HEK293 (cell line): Measurements from ENCODE around the gene TBC1D13.
A peak's percentile ranks its signal among the peaks of the same experiment; 100 is the strongest.

ENCODE experiments used
- EGR2 ChIP-seq: fragments of 450-650 bp; formaldehyde crosslinking; IDR thresholded peaks from 2 replicates; pipeline ENCODE4 v1.5.1; 2016; ENCODE audit warnings: low read depth, missing biosample characterization, missing genetic modification characterization
- KLF10 ChIP-seq: fragments of 450-650 bp; IDR thresholded peaks from 2 replicates; pipeline ENCODE4 v1.5.1; 2018; ENCODE audit warnings: missing biosample characterization, mild to moderate bottlenecking, missing genetic modification characterization
- KLF16 ChIP-seq: fragments of 450-650 bp; formaldehyde crosslinking; IDR thresholded peaks from 2 replicates; pipeline ENCODE4 v1.5.1; 2017; ENCODE audit warnings: missing biosample characterization, missing genetic modification characterization
- KLF7 ChIP-seq: fragments of 450-650 bp; formaldehyde crosslinking; IDR thresholded peaks from 2 replicates; pipeline ENCODE4 v1.5.1; 2016; ENCODE audit warnings: missing biosample characterization, missing genetic modification characterization, borderline replicate concordance
- MZF1 ChIP-seq: fragments of 450-650 bp; formaldehyde crosslinking; IDR thresholded peaks from 2 replicates; pipeline ENCODE4 v1.5.1; 2017; ENCODE audit warnings: missing biosample characterization, missing genetic modification characterization, borderline replicate concordance
- OVOL3 ChIP-seq: fragments of 450-650 bp; formaldehyde crosslinking; IDR thresholded peaks from 2 replicates; pipeline ENCODE4 v1.5.1; 2016; ENCODE audit warnings: missing biosample characterization, missing genetic modification characterization
- PRDM1 ChIP-seq: fragments of 450-650 bp; formaldehyde crosslinking; IDR thresholded peaks from 2 replicates; pipeline ENCODE4; 2016; ENCODE audit warnings: missing biosample characterization, missing genetic modification characterization
- SP7 ChIP-seq: fragments of 450-650 bp; formaldehyde crosslinking; IDR thresholded peaks from 2 replicates; pipeline ENCODE4 v1.5.1; 2016; ENCODE audit warnings: missing biosample characterization, missing genetic modification characterization
- YY1 ChIP-seq: fragments of 450-650 bp; formaldehyde crosslinking; IDR thresholded peaks from 2 replicates; pipeline ENCODE4 v1.5.1; 2018; ENCODE audit warnings: missing biosample characterization, missing genetic modification characterization
- ZBTB7A ChIP-seq: fragments of 450-650 bp; formaldehyde crosslinking; IDR thresholded peaks from 2 replicates; pipeline ENCODE4 v1.5.1; 2016; ENCODE audit warnings: low read depth, missing biosample characterization, missing genetic modification characterization
- ZBTB8A ChIP-seq: fragments of 450-650 bp; formaldehyde crosslinking; IDR thresholded peaks from 2 replicates; pipeline ENCODE4 v1.5.1; 2016; ENCODE audit warnings: missing biosample characterization, missing genetic modification characterization
- ZFP41 ChIP-seq: fragments of 450-650 bp; formaldehyde crosslinking; IDR thresholded peaks from 2 replicates; pipeline ENCODE4 v1.5.1; 2016; ENCODE audit warnings: missing biosample characterization, missing genetic modification characterization, borderline replicate concordance
- ZNF132 ChIP-seq: fragments of 450-650 bp; formaldehyde crosslinking; IDR thresholded peaks from 2 replicates; pipeline ENCODE4 v1.5.1; 2017; ENCODE audit warnings: missing biosample characterization, missing genetic modification characterization, borderline replicate concordance
- ZNF133 ChIP-seq: fragments of 450-650 bp; formaldehyde crosslinking; IDR thresholded peaks from 2 replicates; pipeline ENCODE4 v1.5.1; 2016; ENCODE audit warnings: missing biosample characterization, missing genetic modification characterization
- ZNF157 ChIP-seq: fragments of 450-650 bp; formaldehyde crosslinking; IDR thresholded peaks from 2 replicates; pipeline ENCODE4 v1.5.1; 2016; ENCODE audit warnings: missing biosample characterization, missing genetic modification characterization
- ZNF2 ChIP-seq: fragments of 450-650 bp; formaldehyde crosslinking; IDR thresholded peaks from 2 replicates; pipeline ENCODE4 v1.5.1; 2016; ENCODE audit warnings: missing biosample characterization, missing genetic modification characterization
- ZNF202 ChIP-seq: fragments of 450-650 bp; formaldehyde crosslinking; IDR thresholded peaks from 2 replicates; pipeline ENCODE4 v1.5.1; 2016; ENCODE audit warnings: missing biosample characterization, missing genetic modification characterization, borderline replicate concordance
- ZNF211 ChIP-seq: fragments of 450-650 bp; formaldehyde crosslinking; IDR thresholded peaks from 2 replicates; pipeline ENCODE4 v1.5.1; 2016; ENCODE audit warnings: low read depth, missing biosample characterization, missing genetic modification characterization
- ZNF37A ChIP-seq: fragments of 450-650 bp; IDR thresholded peaks from 2 replicates; pipeline ENCODE4 v1.5.1; 2018; ENCODE audit warnings: missing biosample characterization, missing genetic modification characterization
- ZNF394 ChIP-seq: fragments of 450-650 bp; formaldehyde crosslinking; IDR thresholded peaks from 2 replicates; pipeline ENCODE4 v1.5.1; 2016; ENCODE audit warnings: missing biosample characterization, missing genetic modification characterization, mild to moderate bottlenecking, moderate library complexity, borderline replicate concordance
- ZNF510 ChIP-seq: fragments of 450-650 bp; formaldehyde crosslinking; IDR thresholded peaks from 2 replicates; pipeline ENCODE4 v1.5.1; 2018; ENCODE audit warnings: mild to moderate bottlenecking, missing genetic modification characterization, missing biosample characterization; ENCODE audit not compliant: insufficient replicate concordance
- ZNF514 ChIP-seq: fragments of 450-650 bp; formaldehyde crosslinking; IDR thresholded peaks from 2 replicates; pipeline ENCODE4 v1.5.1; 2016; ENCODE audit warnings: missing biosample characterization, missing genetic modification characterization
- ZNF529 ChIP-seq: fragments of 450-650 bp; formaldehyde crosslinking; IDR thresholded peaks from 2 replicates; pipeline ENCODE4 v1.5.1; 2017; ENCODE audit warnings: missing genetic modification characterization, missing biosample characterization; ENCODE audit not compliant: insufficient replicate concordance
- ZNF530 ChIP-seq: fragments of 450-650 bp; formaldehyde crosslinking; IDR thresholded peaks from 2 replicates; pipeline ENCODE4 v1.5.1; 2016; ENCODE audit warnings: low read depth, missing biosample characterization, missing genetic modification characterization
- ZNF600 ChIP-seq: fragments of 450-650 bp; formaldehyde crosslinking; IDR thresholded peaks from 2 replicates; pipeline ENCODE4 v1.5.1; 2016; ENCODE audit warnings: missing biosample characterization, missing genetic modification characterization
- ZNF610 ChIP-seq: fragments of 450-650 bp; formaldehyde crosslinking; IDR thresholded peaks from 2 replicates; pipeline ENCODE4 v1.5.1; 2016; ENCODE audit warnings: missing biosample characterization, missing genetic modification characterization, borderline replicate concordance
- ZNF624 ChIP-seq: fragments of 450-650 bp; formaldehyde crosslinking; IDR thresholded peaks from 2 replicates; pipeline ENCODE4 v1.5.1; 2017; ENCODE audit warnings: missing biosample characterization, missing genetic modification characterization
- ZNF629 ChIP-seq: fragments of 450-650 bp; formaldehyde crosslinking; IDR thresholded peaks from 2 replicates; pipeline ENCODE4 v1.5.1; 2017; ENCODE audit warnings: missing biosample characterization, missing genetic modification characterization
- ZNF677 ChIP-seq: fragments of 450-650 bp; IDR thresholded peaks from 2 replicates; pipeline ENCODE4 v1.5.0; 2018; ENCODE audit warnings: missing biosample characterization, mild to moderate bottlenecking, missing genetic modification characterization, moderate library complexity
- ZNF707 ChIP-seq: fragments of 450-650 bp; formaldehyde crosslinking; IDR thresholded peaks from 2 replicates; pipeline ENCODE4 v1.5.1; 2016; ENCODE audit warnings: missing biosample characterization, missing genetic modification characterization
- ZNF747 ChIP-seq: fragments of 450-650 bp; formaldehyde crosslinking; IDR thresholded peaks from 2 replicates; pipeline ENCODE4 v1.5.1; 2016; ENCODE audit warnings: missing biosample characterization, missing genetic modification characterization
- ZNF776 ChIP-seq: fragments of 450-650 bp; formaldehyde crosslinking; IDR thresholded peaks from 2 replicates; pipeline ENCODE4 v1.5.0; 2017; ENCODE audit warnings: missing biosample characterization, missing genetic modification characterization, borderline replicate concordance
- ZNF843 ChIP-seq: fragments of 450-650 bp; formaldehyde crosslinking; IDR thresholded peaks from 2 replicates; pipeline ENCODE4 v1.5.1; 2016; ENCODE audit warnings: missing biosample characterization, missing genetic modification characterization
- TF ChIP-seq, protein P1 (sequence below): fragments of 450-650 bp; formaldehyde crosslinking; IDR thresholded peaks from 2 replicates; pipeline ENCODE4 v1.5.1; 2016; ENCODE audit warnings: missing biosample characterization, missing genetic modification characterization
- TF ChIP-seq, protein P2 (sequence below): fragments of 450-650 bp; formaldehyde crosslinking; IDR thresholded peaks from 2 replicates; pipeline ENCODE4 v1.5.1; 2016; ENCODE audit warnings: missing biosample characterization, missing genetic modification characterization
- TF ChIP-seq, protein P3 (sequence below): fragments of 450-650 bp; formaldehyde crosslinking; IDR thresholded peaks from 2 replicates; pipeline ENCODE4 v1.5.1; 2016; ENCODE audit warnings: missing biosample characterization, missing genetic modification characterization
- TF ChIP-seq, protein P4 (sequence below): fragments of 450-650 bp; formaldehyde crosslinking; IDR thresholded peaks from 2 replicates; pipeline ENCODE4 v1.5.1; 2016; ENCODE audit warnings: missing biosample characterization, missing genetic modification characterization

TBC1D13 gene

DNA sequence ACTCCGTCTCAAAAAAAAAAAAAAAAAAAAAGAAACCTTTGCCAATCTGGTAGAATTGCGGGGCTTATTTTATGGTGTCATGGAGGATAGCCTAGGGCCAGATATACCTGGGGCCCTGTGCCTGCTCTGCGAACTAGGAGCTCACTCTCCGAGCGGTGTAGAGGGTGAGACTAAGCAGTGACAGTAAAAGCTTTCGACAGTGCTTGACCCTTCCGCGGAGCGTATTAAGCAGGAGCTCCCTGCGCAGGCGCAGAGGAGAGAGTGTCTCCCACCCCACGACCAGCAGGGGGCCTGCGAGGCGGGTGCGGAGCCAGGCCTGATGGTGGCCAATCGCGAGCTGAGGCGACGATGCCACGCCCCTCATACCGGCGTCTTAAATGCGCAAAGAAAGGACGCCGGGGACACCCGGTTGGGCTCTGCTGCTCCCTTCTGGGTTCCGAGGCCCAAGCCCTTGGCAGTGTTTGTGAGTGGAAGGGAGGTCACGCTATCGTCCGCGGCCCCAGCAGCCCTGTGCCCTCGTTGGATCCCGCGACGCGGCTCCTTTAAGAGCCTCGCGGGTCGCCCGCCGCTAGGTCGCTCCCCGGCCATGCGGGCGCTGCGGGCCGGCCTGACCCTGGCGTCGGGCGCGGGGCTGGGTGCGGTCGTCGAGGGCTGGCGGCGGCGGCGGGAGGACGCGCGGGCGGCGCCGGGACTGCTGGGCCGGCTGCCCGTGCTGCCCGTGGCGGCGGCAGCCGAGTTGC, 31.2 kb downstream of the TBC1D13 start, which contains the start of gene ENDOG (continued):
- TF ChIP-seq ZNF629 (tag by site-specific recombination) (no peak; the same call in 1 of the 2 replicates), ZNF202 (tag by site-specific recombination) (no peak), MZF1 (tag by site-specific recombination) (no peak), ZNF600 (tag by site-specific recombination) (peak; percentile 31; the same call in 1 of the 2 replicates), ZBTB8A (tag by site-specific recombination) (peak; percentile 88), ZNF211 (tag by site-specific recombination) (no peak), PRDM1 (tag by site-specific recombination) (peak; percentile 73; the same call in 1 of the 2 replicates), ZNF707 (tag by site-specific recombination) (no peak), ZNF510 (tag by site-specific recombination) (no peak), ZNF624 (tag by site-specific recombination) (no peak), KLF16 (peak; percentile 66), ZNF677 (tag by site-specific recombination) (0 out of 2 replicates have a peak, but pooled peaks have one; percentile 25), ZNF394 (peak; percentile 42; the same call in 1 of the 2 replicates), ZNF747 (tag by site-specific recombination) (no peak), SP7 (peak; percentile 46), ZNF776 (no peak), ZNF610 (peak; percentile 61; the same call in 1 of the 2 replicates), ZNF529 (tag by site-specific recombination) (no peak), ZBTB7A (no peak), YY1 (tag by site-specific recombination) (no peak), EGR2 (no peak), OVOL3 (tag by site-specific recombination) (no peak), ZNF514 (tag by site-specific recombination) (no peak), ZNF2 (no peak), ZNF132 (tag by site-specific recombination) (no peak), ZNF133 (no peak), KLF7 (no peak; the same call in 1 of the 2 replicates), ZFP41 (tag by site-specific recombination) (no peak), ZNF843 (0 out of 2 replicates have a peak, but pooled peaks have one; percentile 20), ZNF530 (tag by site-specific recombination) (no peak), ZNF157 (tag by site-specific recombination) (no peak), KLF10 (peak; percentile 89), ZNF37A (tag by site-specific recombination) (no peak)
- TF ChIP-seq, protein P1, sequence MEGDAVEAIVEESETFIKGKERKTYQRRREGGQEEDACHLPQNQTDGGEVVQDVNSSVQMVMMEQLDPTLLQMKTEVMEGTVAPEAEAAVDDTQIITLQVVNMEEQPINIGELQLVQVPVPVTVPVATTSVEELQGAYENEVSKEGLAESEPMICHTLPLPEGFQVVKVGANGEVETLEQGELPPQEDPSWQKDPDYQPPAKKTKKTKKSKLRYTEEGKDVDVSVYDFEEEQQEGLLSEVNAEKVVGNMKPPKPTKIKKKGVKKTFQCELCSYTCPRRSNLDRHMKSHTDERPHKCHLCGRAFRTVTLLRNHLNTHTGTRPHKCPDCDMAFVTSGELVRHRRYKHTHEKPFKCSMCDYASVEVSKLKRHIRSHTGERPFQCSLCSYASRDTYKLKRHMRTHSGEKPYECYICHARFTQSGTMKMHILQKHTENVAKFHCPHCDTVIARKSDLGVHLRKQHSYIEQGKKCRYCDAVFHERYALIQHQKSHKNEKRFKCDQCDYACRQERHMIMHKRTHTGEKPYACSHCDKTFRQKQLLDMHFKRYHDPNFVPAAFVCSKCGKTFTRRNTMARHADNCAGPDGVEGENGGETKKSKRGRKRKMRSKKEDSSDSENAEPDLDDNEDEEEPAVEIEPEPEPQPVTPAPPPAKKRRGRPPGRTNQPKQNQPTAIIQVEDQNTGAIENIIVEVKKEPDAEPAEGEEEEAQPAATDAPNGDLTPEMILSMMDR, result peak; percentile 99
- TF ChIP-seq, protein P2, sequence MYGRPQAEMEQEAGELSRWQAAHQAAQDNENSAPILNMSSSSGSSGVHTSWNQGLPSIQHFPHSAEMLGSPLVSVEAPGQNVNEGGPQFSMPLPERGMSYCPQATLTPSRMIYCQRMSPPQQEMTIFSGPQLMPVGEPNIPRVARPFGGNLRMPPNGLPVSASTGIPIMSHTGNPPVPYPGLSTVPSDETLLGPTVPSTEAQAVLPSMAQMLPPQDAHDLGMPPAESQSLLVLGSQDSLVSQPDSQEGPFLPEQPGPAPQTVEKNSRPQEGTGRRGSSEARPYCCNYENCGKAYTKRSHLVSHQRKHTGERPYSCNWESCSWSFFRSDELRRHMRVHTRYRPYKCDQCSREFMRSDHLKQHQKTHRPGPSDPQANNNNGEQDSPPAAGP, result peak; percentile 50
- TF ChIP-seq, protein P3, sequence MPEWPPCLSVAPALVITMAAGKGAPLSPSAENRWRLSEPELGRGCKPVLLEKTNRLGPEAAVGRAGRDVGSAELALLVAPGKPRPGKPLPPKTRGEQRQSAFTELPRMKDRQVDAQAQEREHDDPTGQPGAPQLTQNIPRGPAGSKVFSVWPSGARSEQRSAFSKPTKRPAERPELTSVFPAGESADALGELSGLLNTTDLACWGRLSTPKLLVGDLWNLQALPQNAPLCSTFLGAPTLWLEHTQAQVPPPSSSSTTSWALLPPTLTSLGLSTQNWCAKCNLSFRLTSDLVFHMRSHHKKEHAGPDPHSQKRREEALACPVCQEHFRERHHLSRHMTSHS, result no peak
- TF ChIP-seq, protein P4, sequence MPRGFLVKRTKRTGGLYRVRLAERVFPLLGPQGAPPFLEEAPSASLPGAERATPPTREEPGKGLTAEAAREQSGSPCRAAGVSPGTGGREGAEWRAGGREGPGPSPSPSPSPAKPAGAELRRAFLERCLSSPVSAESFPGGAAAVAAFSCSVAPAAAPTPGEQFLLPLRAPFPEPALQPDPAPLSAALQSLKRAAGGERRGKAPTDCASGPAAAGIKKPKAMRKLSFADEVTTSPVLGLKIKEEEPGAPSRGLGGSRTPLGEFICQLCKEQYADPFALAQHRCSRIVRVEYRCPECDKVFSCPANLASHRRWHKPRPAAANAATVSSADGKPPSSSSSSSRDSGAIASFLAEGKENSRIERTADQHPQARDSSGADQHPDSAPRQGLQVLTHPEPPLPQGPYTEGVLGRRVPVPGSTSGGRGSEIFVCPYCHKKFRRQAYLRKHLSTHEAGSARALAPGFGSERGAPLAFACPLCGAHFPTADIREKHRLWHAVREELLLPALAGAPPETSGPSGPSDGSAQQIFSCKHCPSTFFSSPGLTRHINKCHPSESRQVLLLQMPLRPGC (tag by site-specific recombination), result no peak
